HepG2 (cell line): Measurements from ENCODE around the gene IRGQ. TPM values are rescaled to one million over a fixed set of nuclear protein-coding genes. Genes with fewer than 3 reads are reported as not detected.
"Not testable (repeated sequence)": the region's sequence is repeated elsewhere in the genome, so short reads cannot be mapped to it uniquely, and the experiment has no call there.

Experiments used
- ATAC-seq: fragments of 200-7000 bp; cut with Tn5 transposase; 3 replicates; pipeline ENCODE4 v1.9.1; 2020; ENCODE audit warnings: mild to moderate bottlenecking, moderate library complexity
- BruUV-seq: library from RNA; stranded (reverse); fragments of 400-500 nt; replicated peaks from 2 replicates; lab custom pipeline; 2021; lab: Mats Ljungman, UMichigan
- CTCF ChIA-PET: fragments of 300-600 bp; formaldehyde crosslinking; extraction: SDS; loops from one replicate; lab custom pipeline; 2021; ENCODE audit warnings: low total read pairs, inconsistent platforms, low intra/inter-chr PET ratio; lab: Yijun Ruan, JAX
- POLR2A ChIA-PET: fragments of 350-600 bp; sonication (Branson Sonifier 250); formaldehyde crosslinking; loops from one replicate; lab custom pipeline; 2020; ENCODE audit warnings: antibody characterized with exemption, inconsistent platforms; lab: Yijun Ruan, JAX
- DNase-seq: peaks from one replicate; pipeline ENCODE4 v3.0.0-alpha.2; 2015; ENCODE audit warnings: low spot score
- FAIRE-seq: peaks from 3 replicates; lab custom pipeline; 2011; peaks lifted over from hg19 to GRCh38; lab: Jason Lieb, UNC
- H2AFZ ChIP-seq: one replicate; pipeline ENCODE4 v1.6.1; 2011; ENCODE audit warnings: low read length, inconsistent platforms
- H3K27ac ChIP-seq: fragments of 300-600 bp; 3 replicates; pipeline ENCODE4 v1.8.0; 2011; ENCODE audit warnings: mixed run types, mild to moderate bottlenecking, mixed read lengths, low read length, inconsistent platforms; ENCODE audit not compliant: insufficient read depth; ENCODE audit errors: extremely low read length
- H3K27me3 ChIP-seq, 2 experiments: fragments of 200-600 bp in 1 of 2; 2 replicates in 1 of 2; 3 replicates in 1 of 2; pipeline versions ENCODE4 v1.6.0 to v1.8.0; 2011; ENCODE audit warnings: low read length in 2 of 2, mild to moderate bottlenecking in 2 of 2, moderate library complexity in 2 of 2, inconsistent platforms in 1 of 2; ENCODE audit not compliant: insufficient read depth in 2 of 2, control insufficient read depth in 1 of 2
- H3K36me3 ChIP-seq, 2 experiments: fragments of 200-600 bp in 1 of 2; replicated peaks in 1 of 2; 2 replicates in 1 of 2; 3 replicates in 1 of 2; pipeline versions ENCODE4 v1.5.1 to v1.8.0; 2011; ENCODE audit warnings: low read length in 2 of 2, inconsistent platforms in 1 of 2; ENCODE audit not compliant: insufficient read depth in 2 of 2, control insufficient read depth in 1 of 2
- H3K4me1 ChIP-seq: 2 replicates; pipeline ENCODE4 v1.5.1; 2012; ENCODE audit warnings: low read length, inconsistent platforms; ENCODE audit not compliant: insufficient read depth
- H3K4me2 ChIP-seq: 2 replicates; pipeline ENCODE4 v1.6.0; 2011; ENCODE audit warnings: low read depth, low read length, inconsistent platforms
- H3K4me3 ChIP-seq, 3 experiments: fragments of 200-600 bp in 1 of 3; sonication (generic), shearing (Covaris generic) in 1 of 3; replicated peaks in 1 of 3; 2 replicates each; pipeline ENCODE4 v1.5.1; 2011 to 2016; ENCODE audit warnings: low read length in 3 of 3, inconsistent platforms in 2 of 3, low read depth in 2 of 3, mild to moderate bottlenecking in 2 of 3, control low read depth in 1 of 3, mixed read lengths in 1 of 3; ENCODE audit not compliant: insufficient read depth in 1 of 3
- H3K79me2 ChIP-seq: one replicate; pipeline ENCODE4 v1.6.1; 2011; ENCODE audit warnings: low read length, inconsistent platforms; ENCODE audit not compliant: insufficient read depth
- H3K9ac ChIP-seq: 2 replicates; pipeline ENCODE4 v1.6.0; 2011; ENCODE audit warnings: mild to moderate bottlenecking, low read depth, low read length, inconsistent platforms; ENCODE audit not compliant: insufficient read depth
- H3K9me3 ChIP-seq: 2 replicates; pipeline ENCODE4 v1.5.1; 2012; ENCODE audit warnings: mild to moderate bottlenecking, low read length
- H4K20me1 ChIP-seq: 2 replicates; pipeline ENCODE4 v1.6.0; 2011; ENCODE audit warnings: inconsistent platforms, mild to moderate bottlenecking, low read length, moderate library complexity; ENCODE audit not compliant: insufficient read depth
- ARHGAP35 ChIP-seq: sonication (generic); formaldehyde crosslinking; IDR thresholded peaks from 2 replicates; pipeline ENCODE4 v1.9.0; 2022; ENCODE audit warnings: mild to moderate bottlenecking, inconsistent platforms, moderate library complexity, missing genetic modification reagents, borderline replicate concordance
- CEBPG ChIP-seq: IDR thresholded peaks from 2 replicates; pipeline ENCODE4 v1.6.1; 2016
- TAF1 ChIP-seq: sonication (generic); formaldehyde crosslinking; IDR thresholded peaks from 2 replicates; pipeline ENCODE4 v1.4.0; 2020; ENCODE audit warnings: missing genetic modification reagents
- WGBS: methylation state at CpG from one replicate; pipeline ENCODE4 v1.1.6; 2017; ENCODE audit warnings: low lambda C conversion rate; 5-methylcytosine and 5-hydroxymethylcytosine counted together
- in situ Hi-C: cut with HindIII; loops from 2 replicates; pipeline ENCODE4 v1.10.0; 2017; ENCODE audit warnings: low pct_unique_long_range_greater_than_20kb; ENCODE audit not compliant: extremely low pct_ligation_motif_present
- intact Hi-C: fragments of 100-400 bp; cut with micrococcal nuclease; formaldehyde crosslinking; loops from one replicate; pipeline ENCODE4 v1.10.0; 2022; ENCODE audit not compliant: unreplicated experiment
- polyA plus RNA-seq, 8 experiments: library from polyadenylated mRNA; depleted of rRNA in 3 of 8; stranded (reverse) in 7 of 8; unstranded in 1 of 8; fragments of >200 nt; fragmentation: Illumina TruSeq in 4 of 8; extraction: Trizol in 4 of 8; gene quantifications; 2 replicates each; pipeline versions ENCODE4 v1.2.1 to v1.2.3, GENCODE V29; 2011 to 2016; ENCODE audit warnings: low read depth in 4 of 8, missing spikeins in 1 of 8, mixed read lengths in 1 of 8; ENCODE audit not compliant: insufficient read depth in 1 of 8
- total RNA-seq, 5 experiments: library from RNA; depleted of rRNA; stranded (reverse); fragments of >200 nt; fragmentation: Illumina TruSeq; extraction: Trizol; gene quantifications; 2 replicates each; pipeline ENCODE4 v1.2.3, GENCODE V29; 2016; ENCODE audit warnings: low read depth in 1 of 5
- TF ChIP-seq, protein P1 (sequence below): sonication (generic); formaldehyde crosslinking; IDR thresholded peaks from 2 replicates; pipeline ENCODE4 v1.8.0; 2022; ENCODE audit warnings: missing genetic modification reagents, low read depth, mild to moderate bottlenecking, borderline replicate concordance

Gene IRGQ
- total and polyA plus RNA-seq, 2 of the 13 experiments (the other 11 are each of a cell fraction or from before 2014, with no cell fraction given): 11.6 to 12.4 TPM

DNA sequence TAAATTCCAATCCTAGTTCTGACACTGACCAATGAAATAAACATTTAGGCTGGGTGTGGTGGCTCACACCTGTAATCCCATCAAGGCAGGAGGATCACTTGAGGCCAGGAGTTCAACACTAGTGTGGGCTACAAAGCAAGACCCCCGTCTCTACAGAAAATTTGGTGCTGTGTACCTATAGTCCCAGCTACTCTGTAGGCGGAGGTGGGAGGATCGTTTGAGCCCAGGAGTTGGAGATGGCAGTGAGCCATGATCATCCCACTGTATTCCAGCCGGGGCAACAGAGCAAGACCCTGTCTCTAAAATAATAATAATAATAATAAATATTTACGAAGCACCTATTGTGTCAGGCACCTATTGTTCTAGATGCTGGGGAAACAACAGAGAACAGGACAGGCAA, 6.7 kb downstream of the IRGQ start (continued):
- TF ChIP-seq TAF1 (CRISPR knock-in tag) (no peak), ARHGAP35 (no peak)

DNA sequence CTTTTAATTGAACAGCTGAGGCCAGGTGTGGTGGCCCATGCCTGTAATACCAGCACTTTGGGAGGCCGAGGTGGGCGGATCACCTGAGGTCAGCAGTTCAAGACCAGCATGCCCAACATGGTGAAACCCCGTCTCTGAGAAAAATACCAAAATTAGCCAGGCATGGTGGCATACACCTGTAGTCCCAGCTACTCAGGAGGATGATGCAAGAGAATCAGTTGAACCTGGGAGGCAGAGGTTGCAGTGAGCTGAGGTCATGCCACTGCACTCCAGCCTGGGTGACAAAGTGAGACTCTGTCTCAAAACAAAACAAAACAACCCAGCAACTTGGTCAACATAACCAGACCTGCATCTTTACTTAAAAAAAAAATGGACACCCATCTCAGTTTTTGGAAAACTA, 8.9 kb downstream of the IRGQ start:
- H2AFZ ChIP-seq, H3K9ac ChIP-seq, H3K4me3 ChIP-seq, H3K79me2 ChIP-seq, H3K27me3 ChIP-seq, in situ Hi-C loops, CTCF ChIA-PET, BruUV-seq, POLR2A ChIA-PET, H3K27ac ChIP-seq, H4K20me1 ChIP-seq: not testable (repeated sequence)
- WGBS: no CpG with 5 or more reads among the region's 3 CpGs
- peaks cover 26% of the 10 kb centered on the region for H3K4me1 ChIP-seq
- TF ChIP-seq CEBPG (CRISPR knock-in tag): 0 out of 2 replicates have a peak, but pooled peaks have one; percentile 10
- TF ChIP-seq, all 625 proteins: peak for 1; not testable (repeated sequence) for 624
- H3K9me3 ChIP-seq, FAIRE-seq, DNase-seq, H3K36me3 ChIP-seq, intact Hi-C loops, H3K4me2 ChIP-seq, ATAC-seq: not testable (repeated sequence)

- Histone ChIP-seq H3K4me1 (peaks cover 26% of the 10 kb centered on the region), H2AFZ (no peak overlapping the region), H3K9ac (no peak overlapping the region), H3K27me3 (no peaks in the 10 kb centered on the region), H3K4me2 (no peak overlapping the region), H3K79me2 (no peaks in the 10 kb centered on the region), H3K9me3 (no peaks in the 10 kb centered on the region), H3K4me3 (no peak overlapping the region), H3K36me3 (0 out of 5 replicates have a peak, but pooled peaks cover 0 to 3% of the 10 kb centered on the region in 2 experiments), H3K27ac (no peak overlapping the region), H4K20me1 (no peaks in the 10 kb centered on the region)
- BruUV-seq: no TSS peak
- DNase-seq: no peak
- TF ChIP-seq, protein P1, sequence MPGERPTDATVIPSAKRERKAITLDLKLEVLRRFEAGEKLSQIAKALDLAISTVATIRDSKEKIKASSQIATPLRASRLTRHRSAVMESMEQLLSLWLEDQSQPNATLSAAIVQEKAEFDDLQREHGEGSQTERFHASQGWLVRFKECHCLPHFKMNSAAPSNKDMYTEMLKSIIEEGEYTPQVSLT (CRISPR knock-in tag): no peak
- in situ Hi-C loops (no loop called here), intact Hi-C loops (no loop called here)
- POLR2A ChIA-PET: no interaction called here
- ATAC-seq: no peak
- WGBS: 96% methylated on average over 2 of the region's 2 CpGs
- CTCF ChIA-PET: no interaction called here
- no peak for FAIRE-seq
These were observed 9.6 kb downstream of the IRGQ start for GRCh38 chr19:43586346-43586745.
